Endothelial cell of umbilical vein (primary cell): ENCODE data around the gene ASXL1. TPM values are rescaled to one million over a fixed set of nuclear protein-coding genes. Genes with fewer than 3 reads are reported as not detected.

Experiments used
- BruUV-seq: library from RNA; stranded (reverse); fragments of 400-500 nt; replicated peaks from 2 replicates; lab custom pipeline; 2021; lab: Mats Ljungman, UMichigan
- CTCF ChIA-PET: fragments of 300-600, 350-600 bp; sonication (Branson Sonifier 250); formaldehyde crosslinking; loops from one replicate; lab custom pipeline; 2021; ENCODE audit warnings: antibody characterized with exemption, inconsistent platforms; lab: Charles Lee
- POLR2A ChIA-PET: fragments of 300-600, 350-600 bp; sonication (Branson Sonifier 250); formaldehyde crosslinking; loops from one replicate; lab custom pipeline; 2021; ENCODE audit warnings: antibody characterized with exemption, inconsistent platforms; lab: Charles Lee
- DNase-seq: peaks from one replicate; pipeline ENCODE4 v3.0.0-alpha.2; 2011; ENCODE audit warnings: low read depth, low spot score
- FAIRE-seq: peaks from 2 replicates; lab custom pipeline; 2011; peaks lifted over from hg19 to GRCh38; lab: Jason Lieb, UNC
- H2AFZ ChIP-seq: 2 replicates; pipeline ENCODE4 v1.6.0; 2012; ENCODE audit warnings: low read depth, low read length, control low read depth, inconsistent platforms
- H3K27ac ChIP-seq: 2 replicates; pipeline ENCODE4 v1.5.1; 2011; ENCODE audit warnings: low read depth, mild to moderate bottlenecking, control low read depth, low read length, moderate library complexity; ENCODE audit not compliant: insufficient read depth
- H3K27me3 ChIP-seq, 2 experiments: 2 replicates each; pipeline versions ENCODE4 v1.6.0 to v1.6.1; 2011; ENCODE audit warnings: low read length in 2 of 2, mixed read lengths in 1 of 2; ENCODE audit not compliant: control insufficient read depth in 2 of 2, insufficient read depth in 2 of 2
- H3K36me3 ChIP-seq, 2 experiments: 2 replicates in 1 of 2; 3 replicates in 1 of 2; pipeline ENCODE4 v1.5.1; 2011; ENCODE audit warnings: low read length in 2 of 2, mild to moderate bottlenecking in 1 of 2, moderate library complexity in 1 of 2; ENCODE audit not compliant: control insufficient read depth in 2 of 2, insufficient read depth in 2 of 2; ENCODE audit errors: extremely low read depth in 1 of 2
- H3K4me1 ChIP-seq: 3 replicates; pipeline ENCODE4 v1.5.1; 2011; ENCODE audit warnings: mild to moderate bottlenecking, low read length; ENCODE audit not compliant: control insufficient read depth, insufficient read depth; ENCODE audit errors: extremely low read depth
- H3K4me2 ChIP-seq: 2 replicates; pipeline ENCODE4 v1.6.1; 2011; ENCODE audit warnings: low read length, control low read depth, mixed read lengths; ENCODE audit not compliant: insufficient read depth
- H3K4me3 ChIP-seq, 3 experiments: fragments of 200-600 bp in 1 of 3; sonication (generic), shearing (Covaris generic) in 1 of 3; replicated peaks in 1 of 3; 2 replicates each; pipeline ENCODE4 v1.5.1; 2011 to 2016; ENCODE audit warnings: control low read depth in 3 of 3, low read length in 3 of 3, mild to moderate bottlenecking in 2 of 3, inconsistent platforms in 1 of 3, low read depth in 1 of 3, moderate library complexity in 1 of 3; ENCODE audit not compliant: insufficient read depth in 1 of 3
- H3K79me2 ChIP-seq: 2 replicates; pipeline ENCODE4 v1.6.0; 2012; ENCODE audit warnings: low read length, inconsistent platforms; ENCODE audit not compliant: control insufficient read depth, insufficient read depth
- H3K9ac ChIP-seq: replicated peaks from 2 replicates; pipeline ENCODE3; 2011; ENCODE audit warnings: low read length, control low read depth; ENCODE audit not compliant: insufficient read depth; ENCODE audit errors: extremely low read depth
- H3K9me1 ChIP-seq: replicated peaks from 3 replicates; pipeline ENCODE4 v1.6.0; 2011; ENCODE audit warnings: mild to moderate bottlenecking, low read length; ENCODE audit not compliant: control insufficient read depth, insufficient read depth; ENCODE audit errors: extremely low read depth
- H3K9me3 ChIP-seq: replicated peaks from 2 replicates; pipeline ENCODE4 v1.5.1; 2012; ENCODE audit warnings: low read length, inconsistent platforms; ENCODE audit not compliant: control insufficient read depth, insufficient read depth
- H4K20me1 ChIP-seq: replicated peaks from 2 replicates; pipeline ENCODE3; 2011; ENCODE audit warnings: mild to moderate bottlenecking, low read length; ENCODE audit not compliant: control insufficient read depth, insufficient read depth; ENCODE audit errors: extremely low read depth
- JUN ChIP-seq: IDR thresholded peaks from 2 replicates; pipeline ENCODE4 v1.6.1; 2011; ENCODE audit warnings: borderline replicate concordance, low read depth; ENCODE audit not compliant: insufficient read length, insufficient read depth
- MYC ChIP-seq: IDR thresholded peaks from one replicate; pipeline ENCODE4 v1.6.1; 2011; ENCODE audit warnings: mild to moderate bottlenecking, low read depth, low read length
- POLR2A ChIP-seq: IDR thresholded peaks from 2 replicates; pipeline ENCODE4 v1.6.1; 2012; ENCODE audit warnings: low read depth, mild to moderate bottlenecking, control low read depth, low read length
- POLR2AphosphoS5 ChIP-seq: IDR thresholded peaks from 2 replicates; pipeline ENCODE4 v1.6.1; 2012; ENCODE audit warnings: low read depth, mild to moderate bottlenecking, control low read depth, low read length, moderate library complexity; ENCODE audit not compliant: insufficient read depth
- dilution Hi-C: fragments of 300-500 bp; cut with MboI; formaldehyde crosslinking; loops from one replicate; pipeline ENCODE4 v1.15.0; 2019; ENCODE audit warnings: low sequenced_read_pairs; ENCODE audit not compliant: extremely low pct_ligation_motif_present
- intact Hi-C: fragments of 100-400 bp; cut with micrococcal nuclease; formaldehyde crosslinking; loops from one replicate; pipeline ENCODE4 v1.10.0; 2022
- polyA plus RNA-seq, 4 experiments: library from polyadenylated mRNA; depleted of rRNA in 3 of 4; stranded (reverse) in 3 of 4; unstranded in 1 of 4; fragments of >200 nt; gene quantifications; 2 replicates each; pipeline versions ENCODE4 v1.2.1 to v1.2.3, GENCODE V29; 2011 to 2012; ENCODE audit warnings: missing spikeins in 1 of 4
- total RNA-seq: library from RNA; stranded (reverse); gene quantifications from 2 replicates; pipeline ENCODE4 v1.2.3, GENCODE V29; 2021
- TF ChIP-seq, protein P1 (sequence below), 2 donors: IDR thresholded peaks; 1 replicate in 1 of 2; 2 replicates in 1 of 2; pipeline ENCODE4 v1.5.1; 2011; ENCODE audit warnings: low read length in 2 of 2, mild to moderate bottlenecking in 2 of 2, moderate library complexity in 2 of 2, control low read depth in 1 of 2, inconsistent platforms in 1 of 2, low read depth in 1 of 2; ENCODE audit not compliant: insufficient read depth in 1 of 2; ENCODE audit errors: extremely low read depth in 1 of 2

ASXL1 gene
- total and polyA plus RNA-seq, 2 donors (not counting 3 experiments of a cell fraction or from before 2014, with no cell fraction given) = 45.4 to 101 TPM

GRCh38 chr20:32456869-32457478 lies 98.8 kb downstream of the ASXL1 start:
- no peak for TF ChIP-seq JUN
- TF ChIP-seq POLR2AphosphoS5 = no peak
- TF ChIP-seq, protein P1, sequence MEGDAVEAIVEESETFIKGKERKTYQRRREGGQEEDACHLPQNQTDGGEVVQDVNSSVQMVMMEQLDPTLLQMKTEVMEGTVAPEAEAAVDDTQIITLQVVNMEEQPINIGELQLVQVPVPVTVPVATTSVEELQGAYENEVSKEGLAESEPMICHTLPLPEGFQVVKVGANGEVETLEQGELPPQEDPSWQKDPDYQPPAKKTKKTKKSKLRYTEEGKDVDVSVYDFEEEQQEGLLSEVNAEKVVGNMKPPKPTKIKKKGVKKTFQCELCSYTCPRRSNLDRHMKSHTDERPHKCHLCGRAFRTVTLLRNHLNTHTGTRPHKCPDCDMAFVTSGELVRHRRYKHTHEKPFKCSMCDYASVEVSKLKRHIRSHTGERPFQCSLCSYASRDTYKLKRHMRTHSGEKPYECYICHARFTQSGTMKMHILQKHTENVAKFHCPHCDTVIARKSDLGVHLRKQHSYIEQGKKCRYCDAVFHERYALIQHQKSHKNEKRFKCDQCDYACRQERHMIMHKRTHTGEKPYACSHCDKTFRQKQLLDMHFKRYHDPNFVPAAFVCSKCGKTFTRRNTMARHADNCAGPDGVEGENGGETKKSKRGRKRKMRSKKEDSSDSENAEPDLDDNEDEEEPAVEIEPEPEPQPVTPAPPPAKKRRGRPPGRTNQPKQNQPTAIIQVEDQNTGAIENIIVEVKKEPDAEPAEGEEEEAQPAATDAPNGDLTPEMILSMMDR (IDR thresholded peaks at IDR 0.05; ENCODE audit: extremely low read depth in 1 of 2, insufficient read depth in 1 of 2, low read depth in 1 of 2, low read length in 2 of 2) = peak; percentile 67 to 75
- no peak overlapping the region for H3K9ac ChIP-seq
- BruUV-seq = no TSS peak
- no peak overlapping the region for H3K4me2 ChIP-seq
- H3K27ac ChIP-seq = no peak overlapping the region
- intact Hi-C loops (loop anchor here (1.0 kb wide), 1 partner anchor 13 kb away; no protein-coding TSS in a partner anchor), dilution Hi-C loops (no loop called here)
- peaks cover 96% of the 10 kb centered on the region for H3K79me2 ChIP-seq
- no peaks in the 10 kb centered on the region for H4K20me1 ChIP-seq
- ChIA-PET CTCF (interaction anchor here (1.6 to 4.4 kb wide), 4 partner anchors 10 to 195 kb away, joined by 5 to 22 read pairs (median 10); no protein-coding TSS in a partner anchor), POLR2A (no interaction called here)
- no peaks in the 10 kb centered on the region for H3K9me1 ChIP-seq
- DNase-seq (no peak), FAIRE-seq (no peak)
- peaks cover 19 to 51% of the 10 kb centered on the region in 2 experiments for H3K36me3 ChIP-seq
- H3K9me3 ChIP-seq = no peaks in the 10 kb centered on the region
- no peaks in the 10 kb centered on the region for H3K27me3 ChIP-seq
- H3K4me3 ChIP-seq = no peak overlapping the region
- H3K4me1 ChIP-seq = peaks cover 20% of the 10 kb centered on the region
- H2AFZ ChIP-seq = no peak overlapping the region

GRCh38 chr20:32457479-32457986 lies 99.4 kb downstream of the ASXL1 start:
- DNase-seq = peak; percentile 39
- Histone ChIP-seq H3K4me1 (peaks cover 20% of the 10 kb centered on the region), H3K79me2 (peaks cover 100% of the 10 kb centered on the region), H3K27ac (no peak overlapping the region), H3K9ac (no peak overlapping the region), H3K4me3 (peak overlapping the region in 1 of 3 experiments; percentile 5), H3K4me2 (no peak overlapping the region), H4K20me1 (no peaks in the 10 kb centered on the region), H3K27me3 (no peaks in the 10 kb centered on the region), H3K36me3 (peaks cover 21 to 50% of the 10 kb centered on the region in 2 experiments), H3K9me3 (no peaks in the 10 kb centered on the region), H2AFZ (no peak overlapping the region), H3K9me1 (no peaks in the 10 kb centered on the region)
- BruUV-seq = no TSS peak
- peak; percentile 60 for FAIRE-seq
- intact Hi-C loops = loop anchor here (1.0 kb wide), 1 partner anchor 13 kb away; no protein-coding TSS in a partner anchor
- ChIA-PET CTCF (interaction anchor here (1.2 to 4.4 kb wide), 7 partner anchors 9 to 195 kb away, joined by 3 to 22 read pairs (median 5); no protein-coding TSS in a partner anchor), POLR2A (no interaction called here)
- TF ChIP-seq MYC (no peak), POLR2A (peak; percentile 7)
- dilution Hi-C loops = no loop called here
